ENCODE measurements around the gene P2RY10.

GRCh38 chrX:78944351-78944750, 840 bp upstream of the P2RY10 start:
- no peak for TF ChIP-seq REST (IDR thresholded peaks at IDR 0.05; ENCODE audit: insufficient read depth in 1 of 2, low read depth in 2 of 2, low read length in 2 of 2)
- no peak for TF ChIP-seq SIN3A (IDR thresholded peaks at IDR 0.05; ENCODE audit: borderline replicate concordance, insufficient read depth, low read length)
- TF ChIP-seq POLR2AphosphoS5 (IDR thresholded peaks at IDR 0.05; ENCODE audit: low read depth, low read length): no peak
- TF ChIP-seq TAF1 (IDR thresholded peaks at IDR 0.05; ENCODE audit: borderline replicate concordance, insufficient read depth, low read length): no peak

Measured in PFSK-1 (cell line).